Thymus (tissue), 11 donors: ENCODE results near the gene HS3ST4. TPM values are rescaled to one million over a fixed set of nuclear protein-coding genes. Genes with fewer than 3 reads are reported as not detected.

Source experiments
- DNase-seq, 9 donors: peaks; one replicate each; pipeline ENCODE4 v3.0.0-alpha.2; 2013; ENCODE audit warnings: low spot score in 9 of 9, low read depth in 6 of 9, missing footprints in 1 of 9
- H3K27ac ChIP-seq, 2 donors: one replicate each; pipeline ENCODE4 v1.5.1; 2013; ENCODE audit warnings: control low read depth in 1 of 2, low read depth in 1 of 2, low read length in 1 of 2, mild to moderate bottlenecking in 1 of 2, moderate library complexity in 1 of 2
- H3K27me3 ChIP-seq, 2 donors: one replicate each; pipeline ENCODE4 v1.5.1; 2013; ENCODE audit warnings: low read length in 1 of 2; ENCODE audit not compliant: control insufficient read depth in 2 of 2, insufficient read depth in 1 of 2
- H3K36me3 ChIP-seq, 2 donors: one replicate each; pipeline ENCODE4 v1.5.1; 2013; ENCODE audit warnings: low read length in 1 of 2, mild to moderate bottlenecking in 1 of 2, moderate library complexity in 1 of 2; ENCODE audit not compliant: control insufficient read depth in 2 of 2, insufficient read depth in 2 of 2
- H3K4me1 ChIP-seq, 2 donors: one replicate each; pipeline ENCODE4 v1.5.1; 2013; ENCODE audit warnings: low read length in 2 of 2; ENCODE audit not compliant: control insufficient read depth in 2 of 2, insufficient read depth in 2 of 2
- H3K4me3 ChIP-seq, 2 donors: one replicate each; pipeline ENCODE4 v1.5.1; 2013; ENCODE audit warnings: low read length in 2 of 2, control low read depth in 1 of 2, mild to moderate bottlenecking in 1 of 2
- H3K9me3 ChIP-seq, 2 donors: one replicate each; pipeline ENCODE4 v1.5.1; 2013; ENCODE audit warnings: low read length in 1 of 2, mild to moderate bottlenecking in 1 of 2; ENCODE audit not compliant: control insufficient read depth in 2 of 2, insufficient read depth in 1 of 2
- WGBS: extraction: QIAGEN DNeasy Blood & Tissue Kit; methylation state at CpG from one replicate; pipeline ENCODE4 v1.1.7; 2013; 5-methylcytosine and 5-hydroxymethylcytosine counted together
- polyA plus RNA-seq: library from polyadenylated mRNA; stranded (reverse); fragments of 200-250 nt; gene quantifications from one replicate; pipeline ENCODE4 v1.2.3, GENCODE V29; 2013
- total RNA-seq: library from RNA; stranded (reverse); fragments of 120-200 nt; gene quantifications from one replicate; pipeline ENCODE4 v1.2.4, GENCODE V29; 2013
- donor health status: healthy.

HS3ST4 gene
- total and polyA plus RNA-seq, 2 donors, result 0.05 to 0.18 TPM

GRCh38 chr16:26111900-26112299 lies 420.1 kb downstream of the HS3ST4 start:
- H3K27ac ChIP-seq, result no peak overlapping the region
- H3K36me3 ChIP-seq, result no peaks in the 10 kb centered on the region
- no peaks in the 10 kb centered on the region for H3K9me3 ChIP-seq
- 82% methylated on average over 5 of the region's 5 CpGs for WGBS
- H3K27me3 ChIP-seq, result no peaks in the 10 kb centered on the region
- no peak for DNase-seq
- H3K4me1 ChIP-seq, result no peaks in the 10 kb centered on the region
- H3K4me3 ChIP-seq, result no peak overlapping the region

DNA sequence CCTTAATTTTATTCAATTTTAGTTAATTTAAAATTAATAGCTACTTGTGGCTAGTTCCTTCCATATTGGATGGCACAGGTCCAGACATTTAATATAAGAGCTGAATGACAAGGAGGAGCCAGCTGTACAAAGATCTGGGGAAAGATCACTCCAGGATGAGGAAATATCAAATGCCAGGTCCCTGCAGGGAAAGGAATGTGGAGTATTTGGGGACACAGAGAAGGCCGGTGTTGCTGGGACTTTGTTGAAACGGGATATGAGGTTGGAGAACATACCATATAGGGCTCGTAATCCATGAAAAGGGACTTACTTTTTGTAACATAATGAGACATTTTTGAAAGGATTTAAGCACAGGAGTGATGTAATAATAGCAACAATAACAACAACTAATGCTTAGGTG lies 426.8 kb downstream of the HS3ST4 start:
- no peak for DNase-seq
- Histone ChIP-seq H3K9me3 (no peaks in the 10 kb centered on the region), H3K4me1 (no peaks in the 10 kb centered on the region), H3K36me3 (no peaks in the 10 kb centered on the region), H3K27me3 (no peaks in the 10 kb centered on the region), H3K27ac (no peak overlapping the region), H3K4me3 (no peak overlapping the region)
- 45% methylated on average over 3 of the region's 3 CpGs for WGBS

GRCh38 chr16:26120729-26121128 lies 429.0 kb downstream of the HS3ST4 start:
- WGBS, result 83% methylated on average over 3 of the region's 3 CpGs
- Histone ChIP-seq H3K9me3 (no peaks in the 10 kb centered on the region), H3K27me3 (no peaks in the 10 kb centered on the region), H3K27ac (no peak overlapping the region), H3K36me3 (no peaks in the 10 kb centered on the region), H3K4me1 (no peaks in the 10 kb centered on the region), H3K4me3 (no peak overlapping the region)
- DNase-seq, result no peak

- H3K27me3 ChIP-seq, result no peaks in the 10 kb centered on the region
- no peaks in the 10 kb centered on the region for H3K4me1 ChIP-seq
- H3K4me3 ChIP-seq, result no peak overlapping the region
- no peak for DNase-seq
- H3K27ac ChIP-seq, result no peak overlapping the region
- no peaks in the 10 kb centered on the region for H3K9me3 ChIP-seq
- 83% methylated on average over 1 of the region's 1 CpG for WGBS
- no peaks in the 10 kb centered on the region for H3K36me3 ChIP-seq
These were observed 436.5 kb downstream of the HS3ST4 start for GRCh38 chr16:26128296-26128695.

- H3K27me3 ChIP-seq, result no peaks in the 10 kb centered on the region
- 92% methylated on average over 9 of the region's 9 CpGs for WGBS
- H3K4me3 ChIP-seq, result no peak overlapping the region
- H3K27ac ChIP-seq, result no peak overlapping the region
- no peaks in the 10 kb centered on the region for H3K36me3 ChIP-seq
- H3K4me1 ChIP-seq, result no peaks in the 10 kb centered on the region
- DNase-seq, result no peak
- no peaks in the 10 kb centered on the region for H3K9me3 ChIP-seq
These were observed 438.2 kb downstream of the HS3ST4 start for GRCh38 chr16:26129997-26130396.

- H3K27me3 ChIP-seq, result no peaks in the 10 kb centered on the region
- H3K4me1 ChIP-seq, result no peaks in the 10 kb centered on the region
- H3K27ac ChIP-seq, result no peak overlapping the region
- WGBS, result 64% methylated on average over 5 of the region's 5 CpGs
- H3K9me3 ChIP-seq, result no peaks in the 10 kb centered on the region
- no peak for DNase-seq
- no peak overlapping the region for H3K4me3 ChIP-seq
- no peaks in the 10 kb centered on the region for H3K36me3 ChIP-seq
These were observed 441.8 kb downstream of the HS3ST4 start for GRCh38 chr16:26133416-26134093.

DNA sequence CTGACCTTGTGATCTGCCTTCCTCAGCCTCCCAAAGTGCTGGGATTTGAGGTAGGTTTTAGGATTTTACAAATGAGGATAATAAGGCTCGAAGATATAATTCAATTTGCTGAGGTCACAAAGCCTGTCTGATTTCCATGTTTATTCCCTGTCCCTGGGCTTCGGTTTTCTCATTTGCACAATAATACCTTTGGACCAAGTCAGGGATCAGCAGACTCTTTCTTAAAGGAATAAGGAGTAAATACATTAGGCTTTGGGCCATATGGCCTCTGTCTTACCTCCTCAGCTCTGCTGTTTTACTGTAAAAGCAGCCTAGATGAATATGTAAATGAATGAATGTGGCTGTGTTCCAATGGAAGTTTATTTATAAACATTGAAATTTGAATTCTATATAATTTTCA lies 442.8 kb downstream of the HS3ST4 start:
- H3K4me3 ChIP-seq, result no peak overlapping the region
- H3K9me3 ChIP-seq, result no peaks in the 10 kb centered on the region
- no peaks in the 10 kb centered on the region for H3K36me3 ChIP-seq
- no peaks in the 10 kb centered on the region for H3K27me3 ChIP-seq
- 86% methylated on average over 2 of the region's 2 CpGs for WGBS
- H3K27ac ChIP-seq, result no peak overlapping the region
- DNase-seq, result no peak
- H3K4me1 ChIP-seq, result no peaks in the 10 kb centered on the region

DNA sequence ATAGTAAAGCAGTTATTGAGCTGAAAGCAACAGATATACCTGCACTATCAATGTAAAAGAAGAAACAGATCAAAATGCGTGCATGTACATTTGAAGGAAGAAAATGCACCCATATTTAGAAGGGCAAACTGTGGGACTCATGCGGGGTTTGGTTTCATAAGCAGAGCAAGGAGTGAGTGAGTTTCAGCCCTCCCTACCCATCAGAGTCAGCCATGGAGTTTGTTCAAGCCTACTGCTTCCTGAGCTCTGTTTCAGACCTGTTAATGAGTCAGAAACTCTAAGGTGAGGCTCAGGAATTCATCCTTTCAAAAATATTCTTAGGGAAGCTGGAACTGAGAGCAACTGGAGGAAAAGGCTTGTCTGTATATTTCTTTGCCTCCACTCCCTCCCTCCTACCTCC lies 446.2 kb downstream of the HS3ST4 start:
- H3K4me1 ChIP-seq, result no peaks in the 10 kb centered on the region
- H3K27ac ChIP-seq, result no peak overlapping the region
- 91% methylated on average over 2 of the region's 2 CpGs for WGBS
- no peak overlapping the region for H3K4me3 ChIP-seq
- no peaks in the 10 kb centered on the region for H3K9me3 ChIP-seq
- H3K27me3 ChIP-seq, result no peaks in the 10 kb centered on the region
- DNase-seq, result no peak
- H3K36me3 ChIP-seq, result no peaks in the 10 kb centered on the region

- WGBS, result 91% methylated on average over 7 of the region's 7 CpGs
- no peak for DNase-seq
These were observed 447.3 kb downstream of the HS3ST4 start for GRCh38 chr16:26139091-26139490.

More at GRCh38 chr16:26139091-26139490, 447.3 kb downstream of the HS3ST4 start:
- no peak overlapping the region for H3K27ac ChIP-seq
- H3K36me3 ChIP-seq, result no peaks in the 10 kb centered on the region
- no peaks in the 10 kb centered on the region for H3K27me3 ChIP-seq
- H3K4me3 ChIP-seq, result no peak overlapping the region
- no peaks in the 10 kb centered on the region for H3K4me1 ChIP-seq
- H3K9me3 ChIP-seq, result no peaks in the 10 kb centered on the region
